B cell (primary cell): ENCODE measurements around the gene COG3. TPM values are rescaled to one million over a fixed set of nuclear protein-coding genes. Genes with fewer than 3 reads are reported as not detected.
"Not testable (repeated sequence)": the region's sequence is repeated elsewhere in the genome, so short reads cannot be mapped to it uniquely, and the experiment has no call there.

Experiments used
- ATAC-seq: fragments of 200-7000 bp; cut with Tn5 transposase; one replicate; pipeline ENCODE4 v1.10.0; 2021; ENCODE audit warnings: low read depth, mild to moderate bottlenecking, moderate number of reproducible peaks, moderate library complexity
- CTCF ChIA-PET: fragments of 350-600 bp; sonication (Branson Sonifier 250); formaldehyde crosslinking; loops from one replicate; lab custom pipeline; 2021; ENCODE audit warnings: antibody characterized with exemption, inconsistent platforms; lab: Charles Lee
- POLR2A ChIA-PET: fragments of 350-600 bp; sonication (Branson Sonifier 250); formaldehyde crosslinking; loops from one replicate; lab custom pipeline; 2021; ENCODE audit warnings: antibody characterized with exemption; lab: Charles Lee
- DNase-seq: peaks from one replicate; pipeline ENCODE4 v3.0.0; 2013
- H2AFZ ChIP-seq: 2 replicates; pipeline ENCODE4 v1.6.1; 2012; ENCODE audit warnings: mild to moderate bottlenecking, low read depth, low read length; ENCODE audit not compliant: insufficient read depth, poor library complexity, severe bottlenecking
- H3K27ac ChIP-seq, 2 donors: 1 replicate in 1 of 2; 2 replicates in 1 of 2; pipeline ENCODE4 v1.5.1; 2012 to 2013; ENCODE audit warnings: low read length in 2 of 2, mild to moderate bottlenecking in 2 of 2, moderate library complexity in 1 of 2
- H3K27me3 ChIP-seq, 4 experiments: fragments of 200-600 bp in 1 of 4; sonication (generic) in 1 of 4; replicated peaks in 1 of 4; 1 replicate in 2 of 4; 2 replicates in 2 of 4; pipeline versions ENCODE4 v1.6.1 to v1.7.0; 2013 to 2016; ENCODE audit warnings: low read length in 3 of 4, mild to moderate bottlenecking in 2 of 4, mixed read lengths in 1 of 4, moderate library complexity in 1 of 4; ENCODE audit not compliant: insufficient read depth in 4 of 4, control insufficient read depth in 3 of 4; ENCODE audit errors: control extremely low read depth in 1 of 4
- H3K36me3 ChIP-seq, 2 experiments: replicated peaks in 1 of 2; 1 replicate in 1 of 2; 2 replicates in 1 of 2; pipeline versions ENCODE4 v1.6.1 to v1.7.1; 2013; ENCODE audit warnings: low read length in 1 of 2; ENCODE audit not compliant: insufficient read depth in 2 of 2, control insufficient read depth in 1 of 2; ENCODE audit errors: control extremely low read depth in 1 of 2, extremely low read depth in 1 of 2
- H3K4me1 ChIP-seq, 2 donors: fragments of 200-600 bp in 1 of 2; sonication (generic) in 1 of 2; 1 replicate in 1 of 2; 2 replicates in 1 of 2; pipeline versions ENCODE4 v1.5.1 to v1.6.1; 2013 to 2017; ENCODE audit warnings: low read length in 2 of 2; ENCODE audit not compliant: control insufficient read depth in 2 of 2, insufficient read depth in 2 of 2
- H3K4me2 ChIP-seq: replicated peaks from 2 replicates; pipeline ENCODE3; 2012; ENCODE audit warnings: mild to moderate bottlenecking, low read depth, low read length; ENCODE audit not compliant: poor library complexity, severe bottlenecking
- H3K4me3 ChIP-seq, 5 experiments: fragments of 200-600 bp in 1 of 5; sonication (generic) in 1 of 5; 1 replicate in 3 of 5; 2 replicates in 2 of 5; pipeline versions ENCODE4 v1.5.1 to v1.7.0; 2011 to 2016; ENCODE audit warnings: low read length in 4 of 5, mild to moderate bottlenecking in 4 of 5, low read depth in 2 of 5, control low read depth in 1 of 5, moderate library complexity in 1 of 5; ENCODE audit not compliant: insufficient read depth in 1 of 5; ENCODE audit errors: control extremely low read depth in 1 of 5, extremely low read depth in 1 of 5
- H3K79me2 ChIP-seq: fragments of 200-600 bp; sonication (generic); one replicate; pipeline ENCODE4 v1.6.0; 2016; ENCODE audit warnings: low read length; ENCODE audit not compliant: control insufficient read depth, insufficient read depth
- H3K9ac ChIP-seq: fragments of 200-600 bp; sonication (generic); 2 replicates; pipeline ENCODE4 v1.6.1; 2017; ENCODE audit warnings: mild to moderate bottlenecking, low read length, moderate library complexity
- H3K9me3 ChIP-seq, 3 donors: one replicate each; pipeline versions ENCODE4 v1.6.1 to v1.7.1; 2013; ENCODE audit warnings: low read length in 2 of 3; ENCODE audit not compliant: control insufficient read depth in 2 of 3, insufficient read depth in 1 of 3; ENCODE audit errors: control extremely low read depth in 1 of 3
- H4K20me1 ChIP-seq: 2 replicates; pipeline ENCODE4 v1.6.0; 2012; ENCODE audit warnings: mild to moderate bottlenecking, low read length; ENCODE audit not compliant: insufficient read depth, control insufficient read depth, poor library complexity, severe bottlenecking
- H3K27ac Mint-ChIP-seq: one replicate; pipeline ENCODE4 v1.8.0; 2021; ENCODE audit warnings: mixed read lengths
- H3K27me3 Mint-ChIP-seq: one replicate; pipeline ENCODE4 v1.8.0; 2021; ENCODE audit warnings: mixed read lengths
- H3K4me1 Mint-ChIP-seq: one replicate; pipeline ENCODE4 v1.8.0; 2021; ENCODE audit warnings: mixed read lengths
- H3K4me3 Mint-ChIP-seq: one replicate; pipeline ENCODE4 v1.8.0; 2021; ENCODE audit warnings: mixed read lengths
- H3K9me3 Mint-ChIP-seq: one replicate; pipeline ENCODE4 v1.8.0; 2022; ENCODE audit warnings: mixed read lengths; ENCODE audit not compliant: insufficient read depth
- EZH2 ChIP-seq: IDR thresholded peaks from 2 replicates; pipeline ENCODE4 v1.6.1; 2012; ENCODE audit warnings: borderline replicate concordance, low read depth, mild to moderate bottlenecking, moderate library complexity, low read length; ENCODE audit not compliant: insufficient read depth, poor library complexity, severe bottlenecking
- WGBS: methylation state at CpG from one replicate; pipeline ENCODE4 v1.1.5; 2013; ENCODE audit warnings: missing lambda C conversion rate; ENCODE audit not compliant: insufficient coverage; 5-methylcytosine and 5-hydroxymethylcytosine counted together
- intact Hi-C: fragments of 100-400 bp; cut with micrococcal nuclease; formaldehyde crosslinking; loops from one replicate; pipeline ENCODE4 v1.10.0; 2022
- polyA plus RNA-seq: library from polyadenylated mRNA; depleted of rRNA; stranded (reverse); fragments of >200 nt; gene quantifications from 2 replicates; pipeline ENCODE4 v1.2.3, GENCODE V29; 2012
- total RNA-seq, 2 donors: library from RNA; stranded (reverse); fragments of 120-200 nt in 1 of 2; gene quantifications; 1 replicate in 1 of 2; 2 replicates in 1 of 2; pipeline versions ENCODE4 v1.2.3 to v1.2.4, GENCODE V29; 2013 to 2022
- TF ChIP-seq, protein P1 (sequence below): fragments of 200-600 bp; IDR thresholded peaks from one replicate; pipeline ENCODE4 v1.8.0; 2022; ENCODE audit warnings: antibody characterized with exemption, mild to moderate bottlenecking

The COG3 gene
- total and polyA plus RNA-seq, 2 donors (not counting 1 experiment from before 2014, with no cell fraction given): 29.5 to 37.3 TPM

DNA sequence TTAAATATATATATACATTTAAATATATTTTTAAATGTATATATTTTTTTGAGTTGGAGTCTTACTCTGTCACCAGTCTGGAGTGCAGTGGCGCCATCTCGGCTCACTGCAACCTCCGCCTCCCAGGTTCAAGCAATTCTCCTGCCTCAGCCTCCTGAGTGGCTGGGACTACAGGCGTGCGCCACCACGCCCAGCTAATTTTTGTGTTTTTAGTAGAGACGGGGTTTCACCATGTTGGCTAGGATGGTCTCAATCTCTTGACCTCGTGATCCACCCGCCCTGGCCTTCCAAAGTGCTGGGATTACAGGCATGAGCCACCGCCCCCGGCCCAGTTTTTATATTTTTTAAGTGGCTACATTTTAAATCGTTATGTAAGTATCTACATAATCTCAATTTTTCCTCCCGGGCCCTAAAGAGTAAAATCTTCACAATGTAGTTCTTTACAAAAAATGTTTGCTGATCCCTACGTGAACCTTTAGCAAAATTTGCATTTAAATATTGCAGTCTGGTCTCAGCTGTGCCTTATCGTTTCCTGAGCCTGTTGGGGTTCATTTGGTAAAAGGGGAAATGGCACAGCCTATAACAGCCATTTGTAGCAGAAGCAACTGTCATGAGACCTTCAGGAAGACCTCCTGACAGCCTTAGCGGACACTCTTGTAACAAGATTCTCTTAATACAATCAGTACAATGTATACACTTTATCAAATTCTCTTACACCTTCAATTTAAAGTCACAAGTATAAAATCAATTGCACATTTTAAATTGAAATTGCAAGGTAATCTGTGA, 38.5 kb upstream of the COG3 start:
- H3K9me3 Mint-ChIP-seq, H3K27ac Mint-ChIP-seq, CTCF ChIA-PET, H3K27me3 ChIP-seq, H3K36me3 ChIP-seq, POLR2A ChIA-PET, H3K4me2 ChIP-seq, H3K9me3 ChIP-seq, H3K27ac ChIP-seq, intact Hi-C loops, H3K4me1 Mint-ChIP-seq, H4K20me1 ChIP-seq, H3K4me1 ChIP-seq, H3K27me3 Mint-ChIP-seq, H3K9ac ChIP-seq, H3K4me3 Mint-ChIP-seq, H3K4me3 ChIP-seq, H3K79me2 ChIP-seq: not testable (repeated sequence)
- H2AFZ ChIP-seq: peak overlapping the region; percentile 41
- DNase-seq: peak; percentile 29
- peak; percentile 31 for ATAC-seq
- WGBS: 60% methylated on average over 5 of the region's 16 CpGs

DNA sequence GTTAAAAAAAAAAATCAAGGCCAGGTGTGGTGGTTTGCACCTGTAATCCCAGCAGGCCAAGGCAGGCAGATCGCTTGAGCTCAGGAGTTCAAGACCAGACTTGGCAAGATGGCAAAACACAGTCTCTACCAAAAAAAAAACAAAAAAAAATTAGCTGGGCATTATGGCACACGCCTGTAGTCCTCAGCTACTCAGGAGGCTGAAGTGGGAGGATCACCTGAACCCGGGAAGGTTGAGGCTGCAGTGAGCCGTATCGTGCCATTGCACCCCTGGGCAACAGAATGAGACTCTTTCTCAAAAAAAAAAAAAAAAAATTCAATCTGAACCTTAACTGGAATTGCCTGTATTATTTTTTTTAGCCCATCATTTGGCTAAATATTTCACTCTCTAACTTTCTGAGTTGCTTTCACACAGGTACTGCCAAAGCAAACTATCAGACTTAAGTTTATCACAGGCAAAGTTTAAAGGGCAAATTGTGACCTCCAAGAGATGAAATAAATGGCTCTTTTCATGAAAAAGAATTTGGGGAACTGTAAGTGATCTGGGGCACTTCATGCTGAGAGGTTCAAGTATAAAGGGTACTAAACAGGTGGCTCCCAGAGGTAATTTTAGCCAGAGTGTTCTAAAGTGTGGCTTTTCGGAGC, 31.9 kb upstream of the COG3 start:
- intact Hi-C loops: no loop called here
- no peak overlapping the region for H3K27ac Mint-ChIP-seq
- POLR2A ChIA-PET: no interaction called here

More for the DNA sequence above, 31.9 kb upstream of the COG3 start:
- DNase-seq: no peak
- H3K27ac ChIP-seq: no peak overlapping the region
- no peaks in the 10 kb centered on the region for H3K9me3 ChIP-seq
- no peak overlapping the region for H3K4me3 Mint-ChIP-seq
- H2AFZ ChIP-seq: no peak overlapping the region
- CTCF ChIA-PET: no interaction called here
- no peaks in the 10 kb centered on the region for H3K36me3 ChIP-seq
- TF ChIP-seq, protein P1, sequence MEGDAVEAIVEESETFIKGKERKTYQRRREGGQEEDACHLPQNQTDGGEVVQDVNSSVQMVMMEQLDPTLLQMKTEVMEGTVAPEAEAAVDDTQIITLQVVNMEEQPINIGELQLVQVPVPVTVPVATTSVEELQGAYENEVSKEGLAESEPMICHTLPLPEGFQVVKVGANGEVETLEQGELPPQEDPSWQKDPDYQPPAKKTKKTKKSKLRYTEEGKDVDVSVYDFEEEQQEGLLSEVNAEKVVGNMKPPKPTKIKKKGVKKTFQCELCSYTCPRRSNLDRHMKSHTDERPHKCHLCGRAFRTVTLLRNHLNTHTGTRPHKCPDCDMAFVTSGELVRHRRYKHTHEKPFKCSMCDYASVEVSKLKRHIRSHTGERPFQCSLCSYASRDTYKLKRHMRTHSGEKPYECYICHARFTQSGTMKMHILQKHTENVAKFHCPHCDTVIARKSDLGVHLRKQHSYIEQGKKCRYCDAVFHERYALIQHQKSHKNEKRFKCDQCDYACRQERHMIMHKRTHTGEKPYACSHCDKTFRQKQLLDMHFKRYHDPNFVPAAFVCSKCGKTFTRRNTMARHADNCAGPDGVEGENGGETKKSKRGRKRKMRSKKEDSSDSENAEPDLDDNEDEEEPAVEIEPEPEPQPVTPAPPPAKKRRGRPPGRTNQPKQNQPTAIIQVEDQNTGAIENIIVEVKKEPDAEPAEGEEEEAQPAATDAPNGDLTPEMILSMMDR: no peak
- TF ChIP-seq EZH2: no peak
- H3K4me1 ChIP-seq: no peaks in the 10 kb centered on the region
- 96% methylated on average over 5 of the region's 6 CpGs for WGBS
- H3K79me2 ChIP-seq: no peaks in the 10 kb centered on the region
- no peak overlapping the region for H3K4me3 ChIP-seq
- ATAC-seq: no peak
- no peaks in the 10 kb centered on the region for H3K27me3 ChIP-seq
- no peak overlapping the region for H3K9ac ChIP-seq
- H3K27me3 Mint-ChIP-seq: no peaks in the 10 kb centered on the region
- H3K4me2 ChIP-seq: no peak overlapping the region
- no peaks in the 10 kb centered on the region for H3K9me3 Mint-ChIP-seq
- no peaks in the 10 kb centered on the region for H4K20me1 ChIP-seq
- no peaks in the 10 kb centered on the region for H3K4me1 Mint-ChIP-seq
